Smooth muscle cell (in vitro differentiated cells): ENCODE measurements around the gene MKRN1. TPM values are rescaled to one million over a fixed set of nuclear protein-coding genes. Genes with fewer than 3 reads are reported as not detected.
A peak's percentile ranks its signal among the peaks of the same experiment; 100 is the strongest.

Source experiments
- DNase-seq: peaks from one replicate; lab custom pipeline; 2025; ENCODE audit not compliant: unreplicated experiment; lab: John Stamatoyannopoulos, UW
- H2AFZ ChIP-seq: fragments of 200-600 bp; sonication (generic); 2 replicates; pipeline ENCODE4 v1.6.0; 2016; ENCODE audit warnings: antibody characterized with exemption, low read depth, mild to moderate bottlenecking
- H3F3A ChIP-seq: fragments of 200-600 bp; sonication (generic); 2 replicates; pipeline ENCODE4 v1.6.0; 2017; ENCODE audit warnings: antibody characterized with exemption, low read depth
- H3K27ac ChIP-seq: fragments of 200-600 bp; sonication (generic); 2 replicates; pipeline ENCODE4 v1.5.1; 2016; ENCODE audit warnings: low read depth, mild to moderate bottlenecking
- H3K27me3 ChIP-seq: fragments of 200-600 bp; sonication (generic); 2 replicates; pipeline ENCODE4 v1.6.1; 2016; ENCODE audit warnings: low read depth, mild to moderate bottlenecking
- H3K36me3 ChIP-seq: fragments of 200-600 bp; sonication (generic); 2 replicates; pipeline ENCODE4 v1.5.1; 2016; ENCODE audit warnings: low read depth
- H3K4me1 ChIP-seq: fragments of 200-600 bp; sonication (generic); 2 replicates; pipeline ENCODE4 v1.5.1; 2016; ENCODE audit warnings: low read depth
- H3K4me2 ChIP-seq: fragments of 200-600 bp; sonication (generic); 2 replicates; pipeline ENCODE4 v1.6.0; 2016; ENCODE audit warnings: mild to moderate bottlenecking
- H3K4me3 ChIP-seq: fragments of 200-600 bp; sonication (generic); 2 replicates; pipeline ENCODE4 v1.5.1; 2016; ENCODE audit warnings: mild to moderate bottlenecking
- H3K79me2 ChIP-seq: fragments of 200-600 bp; sonication (generic); 2 replicates; pipeline ENCODE4 v1.6.0; 2016; ENCODE audit warnings: low read depth, mild to moderate bottlenecking
- H3K9ac ChIP-seq: fragments of 200-600 bp; sonication (generic); 2 replicates; pipeline ENCODE4 v1.6.0; 2016; ENCODE audit warnings: low read depth
- H3K9me3 ChIP-seq: fragments of 200-600 bp; sonication (generic); replicated peaks from 2 replicates; pipeline ENCODE4 v1.5.1; 2016; ENCODE audit warnings: low read depth
- H4K20me1 ChIP-seq: fragments of 200-600 bp; sonication (generic); 2 replicates; pipeline ENCODE4 v1.6.0; 2016; ENCODE audit warnings: low read depth
- CTCF ChIP-seq: fragments of 200-600 bp; sonication (generic); IDR thresholded peaks from 2 replicates; pipeline ENCODE4 v1.5.1; 2017; ENCODE audit warnings: borderline replicate concordance, mild to moderate bottlenecking, antibody characterized with exemption; ENCODE audit not compliant: insufficient read depth, poor library complexity, severe bottlenecking
- WGBS: methylation state at CpG from one replicate; pipeline ENCODE4 v1.1.7; 2016; ENCODE audit warnings: low lambda C conversion rate; 5-methylcytosine and 5-hydroxymethylcytosine counted together
- polyA plus RNA-seq: library from polyadenylated mRNA; unstranded; fragments of >200 nt; fragmentation: Nextera tagmentation; extraction: Ambion mirVana; gene quantifications from 2 replicates; pipeline ENCODE4 v1.2.1, GENCODE V29; 2016
- total RNA-seq: library from RNA; depleted of rRNA; stranded (reverse); fragments of >200 nt; gene quantifications from 2 replicates; pipeline ENCODE4 v1.2.3, GENCODE V29; 2014

MKRN1 gene
- total and polyA plus RNA-seq, 2 experiments from 2014 or later: 50.2 to 52.4 TPM

- TF ChIP-seq CTCF: no peak
- H3K4me1 ChIP-seq: no peaks in the 10 kb centered on the region
- peak overlapping the region; percentile 86 for H3K9ac ChIP-seq
- H3K4me3 ChIP-seq: peak overlapping the region; percentile 100
- peaks cover 53% of the 10 kb centered on the region for H4K20me1 ChIP-seq
- H3K36me3 ChIP-seq: no peaks in the 10 kb centered on the region
- peaks cover 54% of the 10 kb centered on the region for H3K79me2 ChIP-seq
- H3K27me3 ChIP-seq: no peaks in the 10 kb centered on the region
- H2AFZ ChIP-seq: peak overlapping the region; percentile 88
- peak overlapping the region; percentile 99 for H3K4me2 ChIP-seq
- H3F3A ChIP-seq: no peaks in the 10 kb centered on the region
- H3K9me3 ChIP-seq: no peaks in the 10 kb centered on the region
- WGBS: under 1% methylated on average over 36 of the region's 69 CpGs
- peak overlapping the region; percentile 69 for H3K27ac ChIP-seq
- DNase-seq: peak; percentile 30
These were observed 851 bp downstream of the MKRN1 start for GRCh38 chr7:140478246-140479061.

- WGBS: 79% methylated on average over 11 of the region's 11 CpGs
- peak overlapping the region; percentile 100 for H3K4me3 ChIP-seq
- H3K9me3 ChIP-seq: no peaks in the 10 kb centered on the region
- peaks cover 70% of the 10 kb centered on the region for H3K79me2 ChIP-seq
- H3K27me3 ChIP-seq: no peaks in the 10 kb centered on the region
- DNase-seq: no peak
- no peak overlapping the region for H2AFZ ChIP-seq
- no peak overlapping the region for H3K9ac ChIP-seq
- peaks cover 69% of the 10 kb centered on the region for H4K20me1 ChIP-seq
- H3K27ac ChIP-seq: no peak overlapping the region
- H3F3A ChIP-seq: no peaks in the 10 kb centered on the region
- no peaks in the 10 kb centered on the region for H3K4me1 ChIP-seq
- no peak for TF ChIP-seq CTCF
- H3K36me3 ChIP-seq: no peaks in the 10 kb centered on the region
- peak overlapping the region; percentile 99 for H3K4me2 ChIP-seq
These were observed 2.5 kb downstream of the MKRN1 start for GRCh38 chr7:140476698-140477261.

- Histone ChIP-seq H3K79me2 (peaks cover 80% of the 10 kb centered on the region), H3K27me3 (no peaks in the 10 kb centered on the region), H3K36me3 (no peaks in the 10 kb centered on the region), H3K9ac (no peak overlapping the region), H3K4me3 (no peak overlapping the region), H3K27ac (no peak overlapping the region), H3F3A (no peaks in the 10 kb centered on the region), H4K20me1 (peaks cover 79% of the 10 kb centered on the region), H3K9me3 (no peaks in the 10 kb centered on the region), H3K4me1 (no peaks in the 10 kb centered on the region), H3K4me2 (no peak overlapping the region), H2AFZ (no peak overlapping the region)
- TF ChIP-seq CTCF: peak; percentile 55
- no peak for DNase-seq
- 81% methylated on average over 2 of the region's 2 CpGs for WGBS
These were observed 3.5 kb downstream of the MKRN1 start for GRCh38 chr7:140475747-140476333.
